Measurements from ENCODE around the gene HPSE. TPM values are rescaled to one million over a fixed set of nuclear protein-coding genes. Genes with fewer than 3 reads are reported as not detected.

Gene HPSE
- total RNA-seq, 2 experiments from 2014 or later: 16.5 TPM

- Mint-ChIP-seq H3K27me3 (peaks cover 2% of the 10 kb centered on the region), H3K4me3 (no peak overlapping the region), H3K27ac (no peak overlapping the region), H3K9me3 (no peaks in the 10 kb centered on the region), H3K36me3 (peaks cover 2% of the 10 kb centered on the region), H3K4me1 (ENCODE audit: low read depth) (peaks cover 13% of the 10 kb centered on the region)
- intact Hi-C loops (cut with micrococcal nuclease): no loop called here
- CTCF ChIA-PET: interaction anchor here (0.6 to 2.4 kb wide), 6 partner anchors 9 to 93 kb away, joined by 3 to 6 read pairs (median 3); partner anchors contain the start of genes COQ2 and HELQ
- no peak for DNase-seq
- POLR2A ChIA-PET: no interaction called here
Observed at GRCh38 chr4:83361416-83362103, 26.9 kb upstream of the HPSE start.

GRCh38 chr4:83360018-83360417 is 25.4 kb upstream of the HPSE start:
- Mint-ChIP-seq H3K9me3 (no peaks in the 10 kb centered on the region), H3K4me3 (no peak overlapping the region), H3K27me3 (no peaks in the 10 kb centered on the region), H3K27ac (no peak overlapping the region), H3K4me1 (ENCODE audit: low read depth) (peaks cover 17% of the 10 kb centered on the region), H3K36me3 (peaks cover 2% of the 10 kb centered on the region)
- CTCF ChIA-PET: no interaction called here
- DNase-seq: no peak
- intact Hi-C loops (cut with micrococcal nuclease): no loop called here
- POLR2A ChIA-PET: no interaction called here

DNA sequence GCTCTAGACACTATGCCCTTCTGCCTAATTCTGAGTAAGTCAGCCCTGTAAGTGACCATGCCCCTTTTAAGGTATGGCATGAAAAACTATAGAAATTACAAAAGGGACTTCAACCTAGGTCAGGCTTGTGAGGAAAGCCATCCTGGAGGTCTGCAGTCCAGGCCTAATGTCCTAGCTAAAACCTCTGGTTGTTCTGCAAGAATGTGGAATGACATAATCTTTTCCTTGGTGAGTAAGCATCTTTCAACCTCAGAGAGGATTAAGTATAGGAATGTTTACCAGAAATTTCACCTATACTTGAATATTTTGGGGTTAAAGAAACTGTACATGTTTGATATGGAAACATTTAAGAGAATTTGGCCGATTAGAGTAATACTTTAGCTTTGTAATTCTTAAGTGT is 23.8 kb upstream of the HPSE start:
- no peaks in the 10 kb centered on the region for H3K27me3 Mint-ChIP-seq
- peaks cover 17% of the 10 kb centered on the region for H3K4me1 Mint-ChIP-seq (ENCODE audit: low read depth)
- no peak overlapping the region for H3K27ac Mint-ChIP-seq
- intact Hi-C loops (cut with micrococcal nuclease): loop anchor here (5.0 to 10.0 kb wide), 2 partner anchors 126 to 284 kb away; partner anchors contain the start of gene ABRAXAS1
- H3K36me3 Mint-ChIP-seq: peaks cover 3% of the 10 kb centered on the region
- no peak for DNase-seq
- ChIA-PET CTCF (no interaction called here), POLR2A (interaction anchor here (2.2 kb wide), 1 partner anchor 97 kb away, joined by 14 read pairs; the partner anchor contains the start of genes HELQ and MRPS18C)
- no peak overlapping the region for H3K4me3 Mint-ChIP-seq
- H3K9me3 Mint-ChIP-seq: peaks cover 6% of the 10 kb centered on the region

- Mint-ChIP-seq H3K4me3 (peak overlapping the region; percentile 41), H3K4me1 (ENCODE audit: low read depth) (peaks cover 17% of the 10 kb centered on the region)
- POLR2A ChIA-PET: interaction anchor here (0.6 to 2.2 kb wide), 8 partner anchors 16 to 457 kb away, joined by 3 to 14 read pairs (median 5); partner anchors contain the start of genes COPS4, COQ2, HELQ and MRPS18C
Observed at GRCh38 chr4:83356899-83357661, 22.4 kb upstream of the HPSE start.

GRCh38 chr4:83353516-83353915 is 18.9 kb upstream of the HPSE start:
- CTCF ChIA-PET: interaction anchor here (0.6 kb wide), 1 partner anchor 71 kb away, joined by 4 read pairs; no protein-coding TSS in a partner anchor
- H3K4me1 Mint-ChIP-seq (ENCODE audit: low read depth): peaks cover 37% of the 10 kb centered on the region
- peaks cover 10% of the 10 kb centered on the region for H3K36me3 Mint-ChIP-seq
- H3K27me3 Mint-ChIP-seq: no peaks in the 10 kb centered on the region
- peaks cover 11% of the 10 kb centered on the region for H3K9me3 Mint-ChIP-seq
- H3K27ac Mint-ChIP-seq: no peak overlapping the region
- DNase-seq: no peak
- no peak overlapping the region for H3K4me3 Mint-ChIP-seq
- intact Hi-C loops (cut with micrococcal nuclease): loop anchor here (10.0 kb wide), 1 partner anchor 131 kb away; the partner anchor contains the start of gene ABRAXAS1
- POLR2A ChIA-PET: no interaction called here

More at GRCh38 chr4:83356899-83357661, 22.4 kb upstream of the HPSE start:
- H3K36me3 Mint-ChIP-seq: peaks cover 3% of the 10 kb centered on the region
- H3K9me3 Mint-ChIP-seq: peaks cover 7% of the 10 kb centered on the region
- DNase-seq: peak; percentile 65
- intact Hi-C loops (cut with micrococcal nuclease): loop anchor here (1.0 to 10.0 kb wide), 10 partner anchors 16 to 457 kb away; partner anchors contain the start of genes ABRAXAS1, COPS4, COQ2 and HELQ
- CTCF ChIA-PET: interaction anchor here (0.6 to 1.4 kb wide), 10 partner anchors 13 to 98 kb away, joined by 3 to 5 read pairs (median 4); partner anchors contain the start of gene COQ2
- no peaks in the 10 kb centered on the region for H3K27me3 Mint-ChIP-seq
- H3K27ac Mint-ChIP-seq: peak overlapping the region; percentile 86

DNA sequence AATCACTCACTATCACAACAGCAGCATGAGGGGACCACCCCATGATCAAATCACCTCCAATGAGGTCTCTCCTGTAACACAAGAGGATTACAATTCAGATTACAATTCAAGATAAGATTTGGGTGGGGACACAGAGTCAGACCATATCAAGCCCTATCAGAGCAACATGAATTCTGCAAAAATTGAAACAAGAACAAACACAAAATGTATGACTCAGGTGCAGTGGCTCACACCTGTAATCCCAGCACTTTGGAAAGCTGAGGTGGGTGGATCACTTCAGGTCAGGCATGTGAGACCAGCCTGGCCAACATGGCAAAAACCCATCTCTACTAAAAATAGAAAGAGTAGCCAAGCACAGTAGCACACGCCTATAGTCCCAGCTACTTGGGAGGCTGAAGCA is 13.4 kb upstream of the HPSE start:
- Mint-ChIP-seq H3K36me3 (peaks cover 20% of the 10 kb centered on the region), H3K27me3 (peaks cover 6% of the 10 kb centered on the region), H3K9me3 (peaks cover 28% of the 10 kb centered on the region), H3K4me3 (no peak overlapping the region), H3K27ac (no peak overlapping the region), H3K4me1 (ENCODE audit: low read depth) (peaks cover 25% of the 10 kb centered on the region)
- intact Hi-C loops (cut with micrococcal nuclease): no loop called here
- no peak for DNase-seq
- POLR2A ChIA-PET: no interaction called here
- CTCF ChIA-PET: no interaction called here

- H3K9me3 Mint-ChIP-seq: peaks cover 25% of the 10 kb centered on the region
- POLR2A ChIA-PET: no interaction called here
- intact Hi-C loops (cut with micrococcal nuclease): no loop called here
Observed at GRCh38 chr4:83342476-83342875, 7.8 kb upstream of the HPSE start.

DNA sequence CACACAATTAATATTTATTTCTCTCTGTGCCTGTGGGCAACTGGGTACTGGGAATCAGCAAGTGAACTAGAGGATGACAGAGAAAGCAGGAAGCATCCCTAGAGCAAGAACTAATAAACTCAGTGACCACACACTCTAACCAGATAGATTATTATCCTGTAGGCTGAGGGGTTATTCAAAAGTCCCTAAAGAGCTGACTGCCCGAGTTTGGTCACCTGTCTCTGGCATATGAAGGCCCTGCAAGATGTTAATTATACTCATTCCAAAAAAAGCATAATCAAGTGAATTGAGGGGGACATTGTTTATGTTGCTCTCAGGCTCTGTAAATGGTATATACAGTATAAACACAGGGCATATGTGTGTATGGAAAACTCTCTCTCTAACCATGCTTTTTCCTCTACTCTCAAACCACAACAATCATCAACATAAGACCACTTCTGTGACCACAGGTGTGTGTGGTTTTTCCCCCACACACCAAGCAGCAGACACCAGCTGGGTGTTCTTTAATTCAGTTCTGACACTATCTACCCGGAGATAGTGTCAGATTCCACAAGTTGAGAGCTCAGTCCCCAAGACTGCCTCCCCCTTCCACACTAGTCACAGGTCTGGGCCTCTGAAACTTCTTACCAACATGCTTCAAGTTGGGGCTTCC is 6.2 kb upstream of the HPSE start:
- Mint-ChIP-seq H3K27ac (peak overlapping the region; percentile 63), H3K4me3 (peak overlapping the region; percentile 17), H3K4me1 (ENCODE audit: low read depth) (peaks cover 19% of the 10 kb centered on the region), H3K27me3 (peaks cover 13% of the 10 kb centered on the region), H3K9me3 (peaks cover 10% of the 10 kb centered on the region), H3K36me3 (peaks cover 5% of the 10 kb centered on the region)
- ChIA-PET POLR2A (interaction anchor here (0.8 to 1.8 kb wide), 3 partner anchors 16 to 114 kb away, joined by 3 to 11 read pairs (median 4); partner anchors contain the start of genes COQ2 and HELQ), CTCF (interaction anchor here (0.9 to 1.8 kb wide), 5 partner anchors 16 to 60 kb away, joined by 3 to 4 read pairs (median 3); partner anchors contain the start of gene COQ2)
- DNase-seq: peak; percentile 60
- intact Hi-C loops (cut with micrococcal nuclease): loop anchor here (1.0 kb wide), 1 partner anchor 16 kb away; no protein-coding TSS in a partner anchor

More at GRCh38 chr4:83342476-83342875, 7.8 kb upstream of the HPSE start:
- Mint-ChIP-seq H3K27me3 (peaks cover 12% of the 10 kb centered on the region), H3K36me3 (peaks cover 12% of the 10 kb centered on the region), H3K4me1 (ENCODE audit: low read depth) (peaks cover 18% of the 10 kb centered on the region), H3K27ac (no peak overlapping the region), H3K4me3 (no peak overlapping the region)
- CTCF ChIA-PET: interaction anchor here (1.3 kb wide), 1 partner anchor 58 kb away, joined by 3 read pairs; the partner anchor contains the start of gene COQ2
- no peak for DNase-seq

DNA sequence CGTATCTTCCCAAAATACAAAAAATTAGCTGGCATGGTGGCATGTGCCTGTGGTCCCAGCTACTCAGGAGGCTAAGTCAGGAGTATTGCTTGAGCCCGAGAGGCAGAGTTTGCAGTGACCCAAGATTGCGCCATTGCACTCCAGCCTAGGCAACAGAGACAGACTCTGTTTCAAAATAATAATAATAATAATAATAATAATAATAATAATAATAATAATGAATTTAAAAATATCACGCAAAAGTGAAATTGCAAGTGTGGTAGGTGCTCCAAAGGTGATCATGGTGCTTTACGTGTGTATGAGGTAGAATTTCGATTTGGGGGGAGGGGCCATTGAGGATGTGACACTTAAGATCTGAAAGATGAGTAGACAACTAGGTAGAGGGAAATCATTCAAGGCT is 4.9 kb upstream of the HPSE start:
- Mint-ChIP-seq H3K9me3 (peaks cover 9% of the 10 kb centered on the region), H3K4me1 (ENCODE audit: low read depth) (peaks cover 26% of the 10 kb centered on the region), H3K27me3 (peaks cover 17% of the 10 kb centered on the region), H3K36me3 (peaks cover 5% of the 10 kb centered on the region), H3K27ac (peak overlapping the region; percentile 50), H3K4me3 (no peak overlapping the region)
- POLR2A ChIA-PET: no interaction called here
- intact Hi-C loops (cut with micrococcal nuclease): no loop called here
- CTCF ChIA-PET: interaction anchor here (0.8 kb wide), 1 partner anchor 56 kb away, joined by 3 read pairs; no protein-coding TSS in a partner anchor
- no peak for DNase-seq

GRCh38 chr4:83335701-83336100 is 1.1 kb upstream of the HPSE start:
- H3K36me3 Mint-ChIP-seq: peaks cover 8% of the 10 kb centered on the region
- DNase-seq: no peak
- ChIA-PET CTCF (interaction anchor here (1.0 to 2.0 kb wide), 2 partner anchors 52 to 55 kb away, joined by 3 to 7 read pairs; partner anchors contain the start of gene COQ2), POLR2A (no interaction called here)
- peaks cover 26% of the 10 kb centered on the region for H3K4me1 Mint-ChIP-seq (ENCODE audit: low read depth)
- peaks cover 9% of the 10 kb centered on the region for H3K9me3 Mint-ChIP-seq
- peaks cover 11% of the 10 kb centered on the region for H3K27me3 Mint-ChIP-seq
- H3K27ac Mint-ChIP-seq: no peak overlapping the region
- intact Hi-C loops (cut with micrococcal nuclease): no loop called here
- peak overlapping the region; percentile 84 for H3K4me3 Mint-ChIP-seq

DNA sequence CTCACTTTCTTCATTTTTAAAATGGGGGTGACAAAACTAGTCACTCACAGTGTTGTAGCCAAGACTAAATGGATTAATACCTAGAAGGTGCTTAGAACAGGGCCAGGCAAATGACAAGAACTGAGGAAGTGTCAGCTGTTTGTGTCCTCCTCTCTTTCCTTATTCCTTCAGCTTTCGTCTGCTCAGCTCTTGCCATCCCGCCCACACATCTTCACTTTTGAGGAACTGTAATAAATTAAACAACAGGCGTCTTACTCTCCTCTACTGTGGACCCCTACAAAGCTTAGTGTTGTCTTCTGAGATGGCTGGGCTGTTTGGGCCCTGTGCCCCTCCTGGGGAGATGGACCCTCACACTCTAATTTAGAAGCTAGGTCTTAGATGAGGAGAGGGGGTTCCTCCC is 2.7 kb downstream of the HPSE start:
- POLR2A ChIA-PET: no interaction called here
- Mint-ChIP-seq H3K27ac (no peak overlapping the region), H3K36me3 (peaks cover 3% of the 10 kb centered on the region), H3K9me3 (no peaks in the 10 kb centered on the region), H3K27me3 (peaks cover 6% of the 10 kb centered on the region), H3K4me3 (no peak overlapping the region), H3K4me1 (ENCODE audit: low read depth) (peaks cover 21% of the 10 kb centered on the region)
- CTCF ChIA-PET: no interaction called here
- no peak for DNase-seq
- intact Hi-C loops (cut with micrococcal nuclease): no loop called here

All from activated CD4-positive, alpha-beta memory T cell treated with anti-CD3 and anti-CD28 coated beads for 36 hours (primary cell).